HL-60 (cell line): ENCODE data around the gene SH3RF2.

ENCODE experiments used
- GABPA ChIP-seq: IDR thresholded peaks from 2 replicates; pipeline ENCODE4 v1.6.1; 2012; ENCODE audit warnings: low read depth
- POLR2AphosphoS5 ChIP-seq: IDR thresholded peaks from 2 replicates; pipeline ENCODE4 v1.6.1; 2012; ENCODE audit warnings: low read depth
- SPI1 ChIP-seq: IDR thresholded peaks from 2 replicates; pipeline ENCODE4 v1.6.1; 2012; ENCODE audit warnings: low read depth, mild to moderate bottlenecking, borderline replicate concordance
- TF ChIP-seq, protein P1 (sequence below): IDR thresholded peaks from one replicate; pipeline ENCODE4 v1.5.1; 2011; ENCODE audit warnings: low read length, control low read depth, inconsistent platforms; ENCODE audit not compliant: insufficient read depth
- TF ChIP-seq, protein P2 (sequence below): IDR thresholded peaks from 2 replicates; pipeline ENCODE4 v1.6.1; 2012; ENCODE audit warnings: low read depth; ENCODE audit not compliant: insufficient replicate concordance

DNA sequence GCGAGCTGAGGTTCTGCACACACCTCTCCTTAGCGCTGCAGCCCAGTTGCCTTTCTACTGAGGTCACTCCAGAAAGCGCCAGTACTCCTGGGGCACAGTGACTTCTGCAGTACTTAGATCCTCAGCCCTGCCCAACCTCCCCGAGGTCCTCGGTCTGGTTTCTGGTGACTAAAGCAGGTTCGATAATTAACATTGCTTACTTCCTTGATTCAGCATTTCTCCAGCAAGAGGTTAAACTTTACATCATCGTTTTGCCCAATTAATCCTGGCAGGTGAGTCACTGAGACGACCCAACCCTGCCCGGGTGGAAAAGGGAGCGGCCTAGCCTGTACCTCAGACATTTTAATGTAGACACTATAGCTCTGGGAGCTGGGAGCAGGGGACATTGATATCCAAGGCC, 91.4 kb downstream of the SH3RF2 start:
- TF ChIP-seq, protein P1, sequence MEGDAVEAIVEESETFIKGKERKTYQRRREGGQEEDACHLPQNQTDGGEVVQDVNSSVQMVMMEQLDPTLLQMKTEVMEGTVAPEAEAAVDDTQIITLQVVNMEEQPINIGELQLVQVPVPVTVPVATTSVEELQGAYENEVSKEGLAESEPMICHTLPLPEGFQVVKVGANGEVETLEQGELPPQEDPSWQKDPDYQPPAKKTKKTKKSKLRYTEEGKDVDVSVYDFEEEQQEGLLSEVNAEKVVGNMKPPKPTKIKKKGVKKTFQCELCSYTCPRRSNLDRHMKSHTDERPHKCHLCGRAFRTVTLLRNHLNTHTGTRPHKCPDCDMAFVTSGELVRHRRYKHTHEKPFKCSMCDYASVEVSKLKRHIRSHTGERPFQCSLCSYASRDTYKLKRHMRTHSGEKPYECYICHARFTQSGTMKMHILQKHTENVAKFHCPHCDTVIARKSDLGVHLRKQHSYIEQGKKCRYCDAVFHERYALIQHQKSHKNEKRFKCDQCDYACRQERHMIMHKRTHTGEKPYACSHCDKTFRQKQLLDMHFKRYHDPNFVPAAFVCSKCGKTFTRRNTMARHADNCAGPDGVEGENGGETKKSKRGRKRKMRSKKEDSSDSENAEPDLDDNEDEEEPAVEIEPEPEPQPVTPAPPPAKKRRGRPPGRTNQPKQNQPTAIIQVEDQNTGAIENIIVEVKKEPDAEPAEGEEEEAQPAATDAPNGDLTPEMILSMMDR: no peak
- no peak for TF ChIP-seq POLR2AphosphoS5
- TF ChIP-seq, protein P2, sequence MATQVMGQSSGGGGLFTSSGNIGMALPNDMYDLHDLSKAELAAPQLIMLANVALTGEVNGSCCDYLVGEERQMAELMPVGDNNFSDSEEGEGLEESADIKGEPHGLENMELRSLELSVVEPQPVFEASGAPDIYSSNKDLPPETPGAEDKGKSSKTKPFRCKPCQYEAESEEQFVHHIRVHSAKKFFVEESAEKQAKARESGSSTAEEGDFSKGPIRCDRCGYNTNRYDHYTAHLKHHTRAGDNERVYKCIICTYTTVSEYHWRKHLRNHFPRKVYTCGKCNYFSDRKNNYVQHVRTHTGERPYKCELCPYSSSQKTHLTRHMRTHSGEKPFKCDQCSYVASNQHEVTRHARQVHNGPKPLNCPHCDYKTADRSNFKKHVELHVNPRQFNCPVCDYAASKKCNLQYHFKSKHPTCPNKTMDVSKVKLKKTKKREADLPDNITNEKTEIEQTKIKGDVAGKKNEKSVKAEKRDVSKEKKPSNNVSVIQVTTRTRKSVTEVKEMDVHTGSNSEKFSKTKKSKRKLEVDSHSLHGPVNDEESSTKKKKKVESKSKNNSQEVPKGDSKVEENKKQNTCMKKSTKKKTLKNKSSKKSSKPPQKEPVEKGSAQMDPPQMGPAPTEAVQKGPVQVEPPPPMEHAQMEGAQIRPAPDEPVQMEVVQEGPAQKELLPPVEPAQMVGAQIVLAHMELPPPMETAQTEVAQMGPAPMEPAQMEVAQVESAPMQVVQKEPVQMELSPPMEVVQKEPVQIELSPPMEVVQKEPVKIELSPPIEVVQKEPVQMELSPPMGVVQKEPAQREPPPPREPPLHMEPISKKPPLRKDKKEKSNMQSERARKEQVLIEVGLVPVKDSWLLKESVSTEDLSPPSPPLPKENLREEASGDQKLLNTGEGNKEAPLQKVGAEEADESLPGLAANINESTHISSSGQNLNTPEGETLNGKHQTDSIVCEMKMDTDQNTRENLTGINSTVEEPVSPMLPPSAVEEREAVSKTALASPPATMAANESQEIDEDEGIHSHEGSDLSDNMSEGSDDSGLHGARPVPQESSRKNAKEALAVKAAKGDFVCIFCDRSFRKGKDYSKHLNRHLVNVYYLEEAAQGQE: no peak
- TF ChIP-seq GABPA: no peak
- TF ChIP-seq SPI1: no peak
